Measurements from ENCODE around the gene QSOX1.

DNA sequence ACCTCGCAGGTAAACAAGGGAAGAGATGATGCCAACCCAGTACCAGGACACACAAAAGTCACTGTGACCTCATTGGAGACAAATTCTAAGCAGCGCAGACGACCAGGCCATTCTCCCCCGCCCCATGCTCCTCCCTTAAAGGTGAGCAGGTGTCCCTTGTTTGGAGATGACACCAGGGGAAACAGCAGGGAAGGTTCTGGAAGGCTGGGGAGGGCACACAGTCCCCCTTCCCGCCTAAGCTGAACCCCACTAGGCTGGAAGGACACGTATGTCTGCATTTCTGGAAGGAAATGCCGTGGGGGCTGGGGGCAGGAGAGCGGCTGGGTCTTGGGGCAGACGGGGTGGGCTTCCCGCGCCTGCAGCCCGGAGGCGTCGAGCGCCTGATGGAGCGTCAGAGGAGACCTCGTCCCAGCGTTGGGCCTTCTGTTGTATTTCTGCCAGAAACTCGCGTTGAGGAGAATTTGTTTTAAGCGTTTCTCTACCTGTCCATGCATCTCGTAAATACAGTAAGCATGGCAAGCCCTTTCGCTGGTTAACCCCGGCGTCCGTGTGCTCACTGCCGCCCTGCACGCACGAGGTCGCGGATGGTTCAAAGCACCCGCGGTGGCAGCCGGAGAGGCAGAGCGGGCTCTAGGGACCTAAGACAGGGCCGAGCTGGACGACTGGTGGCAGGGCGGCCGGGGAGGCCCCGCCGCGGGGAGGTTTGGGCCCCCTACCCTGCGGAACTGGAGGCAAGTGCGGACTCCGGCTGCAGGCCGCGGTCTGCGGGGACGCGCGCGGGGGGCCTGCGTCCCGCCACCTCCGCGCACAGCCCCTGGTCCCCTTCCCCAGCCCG lies 74.2 kb downstream of the QSOX1 start:
- TF ChIP-seq CTCF (IDR thresholded peaks at IDR 0.05; ENCODE audit: low read length) = no peak
- TF ChIP-seq EZH2 (IDR thresholded peaks at IDR 0.05; ENCODE audit: borderline replicate concordance, low read length) = no peak

All from OCI-LY1 (cell line).